Mesothelial cell of epicardium (in vitro differentiated cells): Measurements from ENCODE around the gene FAT3. TPM values are rescaled to one million over a fixed set of nuclear protein-coding genes. Genes with fewer than 3 reads are reported as not detected.

ENCODE experiments used
- DNase-seq, 2 experiments: peaks; one replicate each; pipeline ENCODE4 v3.0.0; 2021; ENCODE audit warnings: low spot score in 2 of 2; ENCODE audit not compliant: unreplicated experiment in 2 of 2
- H3K27ac Mint-ChIP-seq: 2 replicates; pipeline ENCODE4 v1.8.0; 2021; ENCODE audit warnings: mixed read lengths
- H3K27me3 Mint-ChIP-seq: 2 replicates; pipeline ENCODE4 v1.8.0; 2021; ENCODE audit warnings: low read depth, mixed read lengths
- H3K36me3 Mint-ChIP-seq: 2 replicates; pipeline ENCODE4 v1.8.0; 2021; ENCODE audit warnings: mixed read lengths
- H3K4me1 Mint-ChIP-seq: 2 replicates; pipeline ENCODE4 v1.8.0; 2021; ENCODE audit warnings: mixed read lengths
- H3K4me3 Mint-ChIP-seq: 2 replicates; pipeline ENCODE4 v1.8.0; 2021; ENCODE audit warnings: mild to moderate bottlenecking, moderate library complexity, mixed read lengths
- H3K9me3 Mint-ChIP-seq: 2 replicates; pipeline ENCODE4 v1.8.0; 2021; ENCODE audit warnings: mixed read lengths
- total RNA-seq: library from RNA; stranded (reverse); gene quantifications from 3 replicates; pipeline ENCODE4 v1.2.1, GENCODE V29; 2021
- TF ChIP-seq, protein P1 (sequence below): fragments of 200-600 bp; sonication (generic); IDR thresholded peaks from one replicate; pipeline ENCODE4 v1.5.0; 2021; ENCODE audit warnings: antibody characterized with exemption; ENCODE audit not compliant: unreplicated experiment

FAT3 gene
- total RNA-seq, 1 donor from 2014 or later: 35.5 TPM

DNA sequence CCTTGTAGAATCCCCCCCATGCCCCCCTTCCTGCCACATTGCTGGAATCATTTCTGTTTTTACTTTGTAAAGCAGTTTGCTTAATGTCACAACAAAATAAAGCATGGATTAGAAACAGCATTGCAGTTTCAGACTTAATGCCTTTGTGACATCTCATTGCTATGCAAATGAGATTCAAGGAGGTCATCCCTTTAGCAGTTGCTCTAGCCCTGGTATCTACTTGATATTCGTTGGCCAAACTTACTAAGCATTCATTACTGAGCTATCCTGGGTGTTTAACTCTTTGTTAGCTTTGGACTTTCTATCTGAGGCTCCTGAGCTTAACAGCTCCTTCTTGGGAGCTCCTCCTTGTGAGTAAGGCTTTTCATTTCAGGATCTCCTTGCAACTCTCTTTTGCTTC is 16.3 kb downstream of the FAT3 start:
- peaks cover 1% of the 10 kb centered on the region for H3K36me3 Mint-ChIP-seq
- H3K9me3 Mint-ChIP-seq: peaks cover 3% of the 10 kb centered on the region
- no peak overlapping the region for H3K4me3 Mint-ChIP-seq
- DNase-seq: no peak
- H3K4me1 Mint-ChIP-seq: peaks cover 25% of the 10 kb centered on the region
- no peaks in the 10 kb centered on the region for H3K27me3 Mint-ChIP-seq
- H3K27ac Mint-ChIP-seq: no peak overlapping the region
- TF ChIP-seq, protein P1, sequence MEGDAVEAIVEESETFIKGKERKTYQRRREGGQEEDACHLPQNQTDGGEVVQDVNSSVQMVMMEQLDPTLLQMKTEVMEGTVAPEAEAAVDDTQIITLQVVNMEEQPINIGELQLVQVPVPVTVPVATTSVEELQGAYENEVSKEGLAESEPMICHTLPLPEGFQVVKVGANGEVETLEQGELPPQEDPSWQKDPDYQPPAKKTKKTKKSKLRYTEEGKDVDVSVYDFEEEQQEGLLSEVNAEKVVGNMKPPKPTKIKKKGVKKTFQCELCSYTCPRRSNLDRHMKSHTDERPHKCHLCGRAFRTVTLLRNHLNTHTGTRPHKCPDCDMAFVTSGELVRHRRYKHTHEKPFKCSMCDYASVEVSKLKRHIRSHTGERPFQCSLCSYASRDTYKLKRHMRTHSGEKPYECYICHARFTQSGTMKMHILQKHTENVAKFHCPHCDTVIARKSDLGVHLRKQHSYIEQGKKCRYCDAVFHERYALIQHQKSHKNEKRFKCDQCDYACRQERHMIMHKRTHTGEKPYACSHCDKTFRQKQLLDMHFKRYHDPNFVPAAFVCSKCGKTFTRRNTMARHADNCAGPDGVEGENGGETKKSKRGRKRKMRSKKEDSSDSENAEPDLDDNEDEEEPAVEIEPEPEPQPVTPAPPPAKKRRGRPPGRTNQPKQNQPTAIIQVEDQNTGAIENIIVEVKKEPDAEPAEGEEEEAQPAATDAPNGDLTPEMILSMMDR: no peak

DNA sequence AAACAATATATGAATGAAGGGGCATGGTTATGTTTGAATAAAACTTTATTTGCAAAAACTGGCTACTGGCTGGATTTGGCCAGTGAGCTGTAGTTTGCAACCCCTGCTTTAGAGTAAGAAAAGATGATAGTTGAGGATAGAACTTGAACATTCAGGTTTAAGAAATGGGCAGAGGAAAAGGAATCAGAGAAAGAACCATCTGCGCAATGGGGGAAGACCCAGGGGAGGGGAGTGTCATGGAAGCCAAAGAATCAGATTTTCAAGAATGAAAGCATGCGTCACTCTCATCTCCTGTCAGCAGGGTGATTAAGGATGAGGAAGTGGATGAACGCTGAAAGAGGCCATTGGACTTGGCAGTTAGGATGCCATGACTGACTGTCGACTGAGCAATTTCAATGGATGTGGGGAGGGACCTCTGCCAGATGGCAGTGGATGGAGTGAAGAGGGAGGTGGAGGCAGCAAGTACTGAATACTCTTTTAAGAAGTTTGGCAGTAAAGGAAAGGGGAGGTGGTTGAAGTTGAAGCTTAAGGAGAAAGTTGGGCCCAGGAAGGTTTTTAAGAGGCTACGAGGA is 21.2 kb downstream of the FAT3 start:
- TF ChIP-seq, protein P1: no peak

DNA sequence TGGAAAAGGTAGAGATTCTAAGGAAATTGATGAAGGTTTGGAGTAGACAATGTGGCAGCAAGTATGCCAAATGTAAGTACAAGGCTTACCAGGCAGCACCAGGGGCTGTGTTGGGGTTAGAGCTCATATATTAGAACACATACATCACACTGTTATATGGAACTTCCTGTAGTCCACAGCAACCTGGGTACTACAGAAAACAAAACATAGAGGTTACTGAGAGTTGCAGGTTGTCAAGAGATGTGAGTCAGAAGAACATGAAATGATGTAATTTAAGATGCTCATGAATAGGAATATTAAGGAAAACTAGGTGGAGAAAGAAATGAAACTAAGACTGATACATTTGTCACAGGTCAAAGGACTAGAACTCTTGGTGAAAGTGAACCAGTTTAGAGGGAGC is 22.0 kb downstream of the FAT3 start:
- H3K4me1 Mint-ChIP-seq: peaks cover 17% of the 10 kb centered on the region
- H3K4me3 Mint-ChIP-seq: no peak overlapping the region
- TF ChIP-seq, protein P1: no peak
- H3K27ac Mint-ChIP-seq: no peak overlapping the region
- peaks cover 1% of the 10 kb centered on the region for H3K36me3 Mint-ChIP-seq
- peaks cover 3% of the 10 kb centered on the region for H3K9me3 Mint-ChIP-seq
- no peak for DNase-seq
- H3K27me3 Mint-ChIP-seq: no peaks in the 10 kb centered on the region

More for the DNA sequence above, 21.2 kb downstream of the FAT3 start:
- Mint-ChIP-seq H3K4me1 (peaks cover 22% of the 10 kb centered on the region), H3K9me3 (peaks cover 3% of the 10 kb centered on the region), H3K27ac (no peak overlapping the region), H3K4me3 (no peak overlapping the region), H3K27me3 (no peaks in the 10 kb centered on the region), H3K36me3 (peaks cover 1% of the 10 kb centered on the region)
- no peak for DNase-seq

DNA sequence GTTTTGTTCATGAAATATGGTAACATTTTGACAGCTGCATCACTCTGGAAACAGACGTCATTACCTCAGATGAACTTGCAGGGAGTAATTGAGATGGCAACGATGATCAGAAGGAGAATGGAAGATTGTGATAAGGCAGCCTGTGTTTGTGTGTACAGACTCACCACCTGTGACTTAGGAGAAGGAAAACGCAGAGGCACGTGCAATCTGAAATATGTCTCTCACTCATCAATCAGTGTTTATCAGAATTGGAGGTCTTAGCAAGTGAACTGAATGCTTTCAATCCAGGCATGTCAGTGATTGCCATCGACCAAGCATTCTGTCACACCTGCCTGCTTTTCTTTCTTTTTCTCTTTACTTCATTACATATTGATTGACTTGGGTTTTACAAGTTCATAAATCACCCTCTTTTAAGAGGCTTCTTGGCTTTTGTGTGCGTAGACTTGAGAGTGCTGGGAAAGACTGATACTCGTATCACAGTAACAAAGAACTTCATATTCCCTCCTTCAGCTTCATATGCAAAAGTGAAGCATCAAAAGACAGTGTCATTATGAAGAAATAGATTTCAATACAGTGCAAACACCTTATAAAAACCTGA is 24.6 kb downstream of the FAT3 start:
- Mint-ChIP-seq H3K36me3 (peaks cover 1% of the 10 kb centered on the region), H3K4me1 (peaks cover 18% of the 10 kb centered on the region), H3K27me3 (no peaks in the 10 kb centered on the region), H3K4me3 (no peak overlapping the region), H3K27ac (no peak overlapping the region), H3K9me3 (peaks cover 3% of the 10 kb centered on the region)
- DNase-seq: no peak
- TF ChIP-seq, protein P1: no peak

DNA sequence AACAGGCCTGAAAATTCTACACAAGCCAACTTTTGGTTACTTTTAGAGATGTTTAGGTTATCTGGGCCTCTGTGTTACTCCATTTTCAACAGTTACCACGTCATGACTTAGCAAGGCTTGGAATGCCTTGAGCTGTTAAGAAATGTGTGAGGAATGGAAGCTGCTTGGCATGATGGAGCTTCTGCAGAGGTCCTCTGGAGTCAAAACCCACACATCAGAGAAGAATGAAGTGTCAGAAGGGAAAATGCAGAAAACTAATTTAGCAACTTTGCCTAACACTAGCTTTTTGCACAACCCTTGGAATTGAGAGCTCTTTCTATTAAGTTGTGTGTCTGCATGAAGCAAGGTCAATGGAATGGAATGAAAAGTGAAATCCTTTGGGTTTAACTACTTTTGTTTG is 27.4 kb downstream of the FAT3 start:
- Mint-ChIP-seq H3K27me3 (no peaks in the 10 kb centered on the region), H3K36me3 (no peaks in the 10 kb centered on the region), H3K4me3 (no peak overlapping the region), H3K4me1 (peaks cover 18% of the 10 kb centered on the region), H3K9me3 (no peaks in the 10 kb centered on the region), H3K27ac (no peak overlapping the region)
- no peak for DNase-seq
- TF ChIP-seq, protein P1: no peak
